ENCODE data around the gene UBR4.

- TF ChIP-seq SNAI2 (CRISPR knock-in tag; IDR thresholded peaks at IDR 0.05) (no peak), PATZ1 (CRISPR knock-in tag; IDR thresholded peaks at IDR 0.05; ENCODE audit: borderline replicate concordance) (no peak), ARNTL (CRISPR knock-in tag; IDR thresholded peaks at IDR 0.05; ENCODE audit: borderline replicate concordance, low read depth) (no peak), ZFP3 (CRISPR knock-in tag; IDR thresholded peaks at IDR 0.05) (no peak)
- TF ChIP-seq, protein P1, sequence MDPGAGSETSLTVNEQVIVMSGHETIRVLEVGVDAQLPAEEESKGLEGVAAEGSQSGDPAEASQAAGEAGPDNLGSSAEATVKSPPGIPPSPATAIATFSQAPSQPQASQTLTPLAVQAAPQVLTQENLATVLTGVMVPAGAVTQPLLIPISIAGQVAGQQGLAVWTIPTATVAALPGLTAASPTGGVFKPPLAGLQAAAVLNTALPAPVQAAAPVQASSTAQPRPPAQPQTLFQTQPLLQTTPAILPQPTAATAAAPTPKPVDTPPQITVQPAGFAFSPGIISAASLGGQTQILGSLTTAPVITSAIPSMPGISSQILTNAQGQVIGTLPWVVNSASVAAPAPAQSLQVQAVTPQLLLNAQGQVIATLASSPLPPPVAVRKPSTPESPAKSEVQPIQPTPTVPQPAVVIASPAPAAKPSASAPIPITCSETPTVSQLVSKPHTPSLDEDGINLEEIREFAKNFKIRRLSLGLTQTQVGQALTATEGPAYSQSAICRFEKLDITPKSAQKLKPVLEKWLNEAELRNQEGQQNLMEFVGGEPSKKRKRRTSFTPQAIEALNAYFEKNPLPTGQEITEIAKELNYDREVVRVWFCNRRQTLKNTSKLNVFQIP (CRISPR knock-in tag; IDR thresholded peaks at IDR 0.05; ENCODE audit: borderline replicate concordance, low read depth): no peak
Measured at GRCh38 chr1:19177811-19178210, 32.3 kb downstream of the UBR4 start.
